B cell (primary cell): ENCODE measurements around the gene BORCS8. TPM values are rescaled to one million over a fixed set of nuclear protein-coding genes. Genes with fewer than 3 reads are reported as not detected.

Experiments used
- ATAC-seq: fragments of 200-7000 bp; cut with Tn5 transposase; one replicate; pipeline ENCODE4 v1.10.0; 2021; ENCODE audit warnings: low read depth, mild to moderate bottlenecking, moderate number of reproducible peaks, moderate library complexity
- CTCF ChIA-PET: fragments of 350-600 bp; sonication (Branson Sonifier 250); formaldehyde crosslinking; loops from one replicate; lab custom pipeline; 2021; ENCODE audit warnings: antibody characterized with exemption, inconsistent platforms; lab: Charles Lee
- POLR2A ChIA-PET: fragments of 350-600 bp; sonication (Branson Sonifier 250); formaldehyde crosslinking; loops from one replicate; lab custom pipeline; 2021; ENCODE audit warnings: antibody characterized with exemption; lab: Charles Lee
- DNase-seq: peaks from one replicate; pipeline ENCODE4 v3.0.0; 2013
- H2AFZ ChIP-seq: 2 replicates; pipeline ENCODE4 v1.6.1; 2012; ENCODE audit warnings: mild to moderate bottlenecking, low read depth, low read length; ENCODE audit not compliant: insufficient read depth, poor library complexity, severe bottlenecking
- H3K27ac ChIP-seq, 2 donors: 1 replicate in 1 of 2; 2 replicates in 1 of 2; pipeline ENCODE4 v1.5.1; 2012 to 2013; ENCODE audit warnings: low read length in 2 of 2, mild to moderate bottlenecking in 2 of 2, moderate library complexity in 1 of 2
- H3K27me3 ChIP-seq, 4 experiments: fragments of 200-600 bp in 1 of 4; sonication (generic) in 1 of 4; replicated peaks in 1 of 4; 1 replicate in 2 of 4; 2 replicates in 2 of 4; pipeline versions ENCODE4 v1.6.1 to v1.7.0; 2013 to 2016; ENCODE audit warnings: low read length in 3 of 4, mild to moderate bottlenecking in 2 of 4, mixed read lengths in 1 of 4, moderate library complexity in 1 of 4; ENCODE audit not compliant: insufficient read depth in 4 of 4, control insufficient read depth in 3 of 4; ENCODE audit errors: control extremely low read depth in 1 of 4
- H3K36me3 ChIP-seq, 2 experiments: replicated peaks in 1 of 2; 1 replicate in 1 of 2; 2 replicates in 1 of 2; pipeline versions ENCODE4 v1.6.1 to v1.7.1; 2013; ENCODE audit warnings: low read length in 1 of 2; ENCODE audit not compliant: insufficient read depth in 2 of 2, control insufficient read depth in 1 of 2; ENCODE audit errors: control extremely low read depth in 1 of 2, extremely low read depth in 1 of 2
- H3K4me1 ChIP-seq, 2 donors: fragments of 200-600 bp in 1 of 2; sonication (generic) in 1 of 2; 1 replicate in 1 of 2; 2 replicates in 1 of 2; pipeline versions ENCODE4 v1.5.1 to v1.6.1; 2013 to 2017; ENCODE audit warnings: low read length in 2 of 2; ENCODE audit not compliant: control insufficient read depth in 2 of 2, insufficient read depth in 2 of 2
- H3K4me2 ChIP-seq: replicated peaks from 2 replicates; pipeline ENCODE3; 2012; ENCODE audit warnings: mild to moderate bottlenecking, low read depth, low read length; ENCODE audit not compliant: poor library complexity, severe bottlenecking
- H3K4me3 ChIP-seq, 5 experiments: fragments of 200-600 bp in 1 of 5; sonication (generic) in 1 of 5; 1 replicate in 3 of 5; 2 replicates in 2 of 5; pipeline versions ENCODE4 v1.5.1 to v1.7.0; 2011 to 2016; ENCODE audit warnings: low read length in 4 of 5, mild to moderate bottlenecking in 4 of 5, low read depth in 2 of 5, control low read depth in 1 of 5, moderate library complexity in 1 of 5; ENCODE audit not compliant: insufficient read depth in 1 of 5; ENCODE audit errors: control extremely low read depth in 1 of 5, extremely low read depth in 1 of 5
- H3K79me2 ChIP-seq: fragments of 200-600 bp; sonication (generic); one replicate; pipeline ENCODE4 v1.6.0; 2016; ENCODE audit warnings: low read length; ENCODE audit not compliant: control insufficient read depth, insufficient read depth
- H3K9ac ChIP-seq: fragments of 200-600 bp; sonication (generic); 2 replicates; pipeline ENCODE4 v1.6.1; 2017; ENCODE audit warnings: mild to moderate bottlenecking, low read length, moderate library complexity
- H3K9me3 ChIP-seq, 3 donors: one replicate each; pipeline versions ENCODE4 v1.6.1 to v1.7.1; 2013; ENCODE audit warnings: low read length in 2 of 3; ENCODE audit not compliant: control insufficient read depth in 2 of 3, insufficient read depth in 1 of 3; ENCODE audit errors: control extremely low read depth in 1 of 3
- H4K20me1 ChIP-seq: 2 replicates; pipeline ENCODE4 v1.6.0; 2012; ENCODE audit warnings: mild to moderate bottlenecking, low read length; ENCODE audit not compliant: insufficient read depth, control insufficient read depth, poor library complexity, severe bottlenecking
- H3K27ac Mint-ChIP-seq: one replicate; pipeline ENCODE4 v1.8.0; 2021; ENCODE audit warnings: mixed read lengths
- H3K27me3 Mint-ChIP-seq: one replicate; pipeline ENCODE4 v1.8.0; 2021; ENCODE audit warnings: mixed read lengths
- H3K4me1 Mint-ChIP-seq: one replicate; pipeline ENCODE4 v1.8.0; 2021; ENCODE audit warnings: mixed read lengths
- H3K4me3 Mint-ChIP-seq: one replicate; pipeline ENCODE4 v1.8.0; 2021; ENCODE audit warnings: mixed read lengths
- H3K9me3 Mint-ChIP-seq: one replicate; pipeline ENCODE4 v1.8.0; 2022; ENCODE audit warnings: mixed read lengths; ENCODE audit not compliant: insufficient read depth
- EZH2 ChIP-seq: IDR thresholded peaks from 2 replicates; pipeline ENCODE4 v1.6.1; 2012; ENCODE audit warnings: borderline replicate concordance, low read depth, mild to moderate bottlenecking, moderate library complexity, low read length; ENCODE audit not compliant: insufficient read depth, poor library complexity, severe bottlenecking
- WGBS: methylation state at CpG from one replicate; pipeline ENCODE4 v1.1.5; 2013; ENCODE audit warnings: missing lambda C conversion rate; ENCODE audit not compliant: insufficient coverage; 5-methylcytosine and 5-hydroxymethylcytosine counted together
- intact Hi-C: fragments of 100-400 bp; cut with micrococcal nuclease; formaldehyde crosslinking; loops from one replicate; pipeline ENCODE4 v1.10.0; 2022
- polyA plus RNA-seq: library from polyadenylated mRNA; depleted of rRNA; stranded (reverse); fragments of >200 nt; gene quantifications from 2 replicates; pipeline ENCODE4 v1.2.3, GENCODE V29; 2012
- total RNA-seq, 2 donors: library from RNA; stranded (reverse); fragments of 120-200 nt in 1 of 2; gene quantifications; 1 replicate in 1 of 2; 2 replicates in 1 of 2; pipeline versions ENCODE4 v1.2.3 to v1.2.4, GENCODE V29; 2013 to 2022
- TF ChIP-seq, protein P1 (sequence below): fragments of 200-600 bp; IDR thresholded peaks from one replicate; pipeline ENCODE4 v1.8.0; 2022; ENCODE audit warnings: antibody characterized with exemption, mild to moderate bottlenecking

The BORCS8 gene
- total and polyA plus RNA-seq, 2 donors (not counting 1 experiment from before 2014, with no cell fraction given) = 37.6 to 63.1 TPM

DNA sequence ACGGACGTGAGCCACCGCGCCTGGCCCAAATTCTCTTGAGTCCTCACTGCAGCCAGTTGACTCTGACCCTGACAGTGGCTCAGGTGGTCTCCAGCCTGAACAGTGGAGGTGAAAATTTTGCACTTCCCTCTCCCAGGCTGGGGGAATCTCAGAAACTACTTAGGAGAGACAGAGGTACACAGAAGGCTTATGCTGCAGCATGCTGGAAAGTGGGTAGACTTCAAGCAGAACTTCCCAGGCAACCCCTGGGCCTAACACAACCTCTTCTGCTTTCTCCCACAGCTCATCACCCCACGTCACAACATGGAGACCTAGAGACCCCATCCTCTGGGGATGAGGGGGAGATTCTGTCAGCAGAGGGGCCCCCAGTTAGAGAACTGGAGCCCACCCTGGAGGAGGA is 34.3 kb upstream of the BORCS8 start:
- Histone ChIP-seq H3K4me1 (peaks cover 10% of the 10 kb centered on the region in 2 donors), H3K79me2 (no peaks in the 10 kb centered on the region), H3K9ac (no peak overlapping the region), H3K27ac (no peak overlapping the region), H3K4me3 (no peak overlapping the region), H2AFZ (no peak overlapping the region), H4K20me1 (no peaks in the 10 kb centered on the region), H3K9me3 (peaks cover 0 to 5% (median 0%) of the 10 kb centered on the region in 3 donors), H3K36me3 (no peaks in the 10 kb centered on the region), H3K27me3 (peaks cover 0 to 35% (median 9%) of the 10 kb centered on the region in 4 experiments), H3K4me2 (no peak overlapping the region)
- H3K9me3 Mint-ChIP-seq = no peaks in the 10 kb centered on the region
- ChIA-PET POLR2A (no interaction called here), CTCF (interaction anchor here (1.0 to 2.9 kb wide), 5 partner anchors 52 to 85 kb away, joined by 4 to 8 read pairs (median 5); no protein-coding TSS in a partner anchor)
- intact Hi-C loops = no loop called here
- peaks cover 6% of the 10 kb centered on the region for H3K4me1 Mint-ChIP-seq
- 75% methylated on average over 4 of the region's 5 CpGs for WGBS
- no peak for DNase-seq
- ATAC-seq = no peak
- no peak overlapping the region for H3K4me3 Mint-ChIP-seq
- TF ChIP-seq, protein P1, sequence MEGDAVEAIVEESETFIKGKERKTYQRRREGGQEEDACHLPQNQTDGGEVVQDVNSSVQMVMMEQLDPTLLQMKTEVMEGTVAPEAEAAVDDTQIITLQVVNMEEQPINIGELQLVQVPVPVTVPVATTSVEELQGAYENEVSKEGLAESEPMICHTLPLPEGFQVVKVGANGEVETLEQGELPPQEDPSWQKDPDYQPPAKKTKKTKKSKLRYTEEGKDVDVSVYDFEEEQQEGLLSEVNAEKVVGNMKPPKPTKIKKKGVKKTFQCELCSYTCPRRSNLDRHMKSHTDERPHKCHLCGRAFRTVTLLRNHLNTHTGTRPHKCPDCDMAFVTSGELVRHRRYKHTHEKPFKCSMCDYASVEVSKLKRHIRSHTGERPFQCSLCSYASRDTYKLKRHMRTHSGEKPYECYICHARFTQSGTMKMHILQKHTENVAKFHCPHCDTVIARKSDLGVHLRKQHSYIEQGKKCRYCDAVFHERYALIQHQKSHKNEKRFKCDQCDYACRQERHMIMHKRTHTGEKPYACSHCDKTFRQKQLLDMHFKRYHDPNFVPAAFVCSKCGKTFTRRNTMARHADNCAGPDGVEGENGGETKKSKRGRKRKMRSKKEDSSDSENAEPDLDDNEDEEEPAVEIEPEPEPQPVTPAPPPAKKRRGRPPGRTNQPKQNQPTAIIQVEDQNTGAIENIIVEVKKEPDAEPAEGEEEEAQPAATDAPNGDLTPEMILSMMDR = no peak
- TF ChIP-seq EZH2 = no peak
- no peak overlapping the region for H3K27ac Mint-ChIP-seq
- H3K27me3 Mint-ChIP-seq = peaks cover 22% of the 10 kb centered on the region

DNA sequence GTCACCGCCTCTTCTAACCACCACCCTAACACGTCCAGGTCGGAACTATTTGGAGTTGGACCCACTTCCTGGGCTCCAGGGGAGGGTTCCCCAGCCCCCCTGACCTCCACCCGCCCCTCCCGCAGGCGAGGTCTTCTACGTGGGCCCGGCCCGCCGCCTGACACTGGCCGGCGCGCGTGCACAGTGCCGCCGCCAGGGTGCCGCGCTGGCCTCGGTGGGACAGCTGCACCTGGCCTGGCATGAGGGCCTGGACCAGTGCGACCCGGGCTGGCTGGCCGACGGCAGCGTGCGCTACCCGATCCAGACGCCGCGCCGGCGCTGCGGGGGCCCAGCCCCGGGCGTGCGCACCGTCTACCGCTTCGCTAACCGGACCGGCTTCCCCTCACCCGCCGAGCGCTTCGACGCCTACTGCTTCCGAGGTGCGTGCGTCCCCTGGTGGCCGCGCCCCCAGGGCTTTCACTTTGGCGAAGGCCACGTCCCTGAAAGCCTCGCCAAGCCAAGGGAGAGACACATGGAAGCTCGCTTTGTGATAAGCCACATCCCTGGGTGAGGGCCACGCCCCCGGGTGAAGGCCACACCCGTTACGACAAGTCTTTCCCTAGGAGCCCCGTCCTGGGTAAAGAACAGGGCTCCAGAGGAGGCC is 33.0 kb upstream of the BORCS8 start:
- peak overlapping the region; percentile 12 to 53 (median 44) for H3K4me3 ChIP-seq
- H3K9me3 Mint-ChIP-seq = no peaks in the 10 kb centered on the region
- no peaks in the 10 kb centered on the region for H3K79me2 ChIP-seq
- H3K27me3 ChIP-seq = peaks cover 0 to 35% (median 9%) of the 10 kb centered on the region in 4 experiments
- 3% methylated on average over 59 of the region's 59 CpGs for WGBS
- peak overlapping the region; percentile 61 for H3K9ac ChIP-seq
- H3K9me3 ChIP-seq = peaks cover 0 to 5% (median 0%) of the 10 kb centered on the region in 3 donors
- H3K27ac Mint-ChIP-seq = no peak overlapping the region
- no peaks in the 10 kb centered on the region for H4K20me1 ChIP-seq
- TF ChIP-seq, protein P1 = peak; percentile 89
- no peak for TF ChIP-seq EZH2
- H3K4me2 ChIP-seq = peak overlapping the region; percentile 74
- no peaks in the 10 kb centered on the region for H3K36me3 ChIP-seq
- peaks cover 10% of the 10 kb centered on the region in 2 donors for H3K4me1 ChIP-seq
- H3K27ac ChIP-seq = no peak overlapping the region
- peaks cover 22% of the 10 kb centered on the region for H3K27me3 Mint-ChIP-seq
- ATAC-seq = peak; percentile 95
- intact Hi-C loops = loop anchor here (1.0 to 2.0 kb wide), 3 partner anchors 33 to 79 kb away; partner anchors contain the start of genes BORCS8 and RFXANK
- H2AFZ ChIP-seq = peak overlapping the region; percentile 80
- CTCF ChIA-PET = interaction anchor here (0.6 to 2.9 kb wide), 14 partner anchors 9 to 265 kb away, joined by 3 to 10 read pairs (median 4); partner anchors contain the start of gene NR2C2AP
- peaks cover 6% of the 10 kb centered on the region for H3K4me1 Mint-ChIP-seq
- POLR2A ChIA-PET = no interaction called here
- H3K4me3 Mint-ChIP-seq = peak overlapping the region; percentile 84
- peak; percentile 84 for DNase-seq
